IPS-18c (cell line): ENCODE data around the gene CDC25B.
"Not testable (repeated sequence)": the region's sequence is repeated elsewhere in the genome, so short reads cannot be mapped to it uniquely, and the experiment has no call there.

Experiments
- H3K4me3 ChIP-seq: 2 replicates; pipeline ENCODE4 v1.7.0; 2013; ENCODE audit warnings: low read depth, mild to moderate bottlenecking, low read length, moderate library complexity; ENCODE audit not compliant: insufficient read depth
- H3K9me3 ChIP-seq: one replicate; pipeline ENCODE4 v1.6.1; 2013; ENCODE audit warnings: mild to moderate bottlenecking, low read length, moderate library complexity; ENCODE audit not compliant: control insufficient read depth, insufficient read depth

The CDC25B gene

GRCh38 chr20:3813848-3814581 is 17.9 kb downstream of the CDC25B start:
- Histone ChIP-seq H3K9me3 (no peaks in the 10 kb centered on the region), H3K4me3 (no peak overlapping the region)

GRCh38 chr20:3814928-3815495 is 18.9 kb downstream of the CDC25B start:
- H3K9me3 ChIP-seq = no peaks in the 10 kb centered on the region
- H3K4me3 ChIP-seq = no peak overlapping the region

- no peaks in the 10 kb centered on the region for H3K9me3 ChIP-seq
- H3K4me3 ChIP-seq = peak overlapping the region; percentile 20; the same call in 1 of the 2 replicates
Measured at GRCh38 chr20:3815703-3816315, 19.7 kb downstream of the CDC25B start.

- Histone ChIP-seq H3K4me3 (no peak overlapping the region), H3K9me3 (no peaks in the 10 kb centered on the region)
Measured at GRCh38 chr20:3818155-3819151, 22.3 kb downstream of the CDC25B start.

- Histone ChIP-seq H3K4me3 (peak overlapping the region; percentile 91; the same call in 1 of the 2 replicates), H3K9me3 (no peaks in the 10 kb centered on the region)
Measured at GRCh38 chr20:3819411-3820047, 23.4 kb downstream of the CDC25B start.

- no peaks in the 10 kb centered on the region for H3K9me3 ChIP-seq
- H3K4me3 ChIP-seq = peak within 1 kb of the TSS; percentile 91
Measured at GRCh38 chr20:3820048-3820900, 24.2 kb downstream of the CDC25B start, which contains the start of gene AP5S1. TSS of gene AP5S1 (plus strand) at chr20:3820547. CDS start at chr20:3822118, 1,571 bp downstream.

- H3K4me3 ChIP-seq = peak overlapping the region; percentile 91
- no peaks in the 10 kb centered on the region for H3K9me3 ChIP-seq
Measured at GRCh38 chr20:3820901-3821727, 25.0 kb downstream of the CDC25B start.

- Histone ChIP-seq H3K4me3 (no peak overlapping the region), H3K9me3 (no peaks in the 10 kb centered on the region)
Measured at GRCh38 chr20:3821996-3822395, 25.9 kb downstream of the CDC25B start.

GRCh38 chr20:3823881-3824280 is 27.8 kb downstream of the CDC25B start:
- Histone ChIP-seq H3K9me3 (no peaks in the 10 kb centered on the region), H3K4me3 (no peak overlapping the region)

GRCh38 chr20:3825526-3825925 is 29.4 kb downstream of the CDC25B start:
- H3K9me3 ChIP-seq = no peaks in the 10 kb centered on the region

GRCh38 chr20:3826420-3826819 is 30.3 kb downstream of the CDC25B start:
- H3K4me3 ChIP-seq = no peak overlapping the region
- no peaks in the 10 kb centered on the region for H3K9me3 ChIP-seq

More at GRCh38 chr20:3825526-3825925, 29.4 kb downstream of the CDC25B start:
- no peak overlapping the region for H3K4me3 ChIP-seq

- Histone ChIP-seq H3K9me3 (no peaks in the 10 kb centered on the region), H3K4me3 (no peak overlapping the region)
Measured at GRCh38 chr20:3828798-3829197, 32.7 kb downstream of the CDC25B start.

- H3K9me3 ChIP-seq, H3K4me3 ChIP-seq: not testable (repeated sequence)
Measured at GRCh38 chr20:3829891-3830290, 33.8 kb downstream of the CDC25B start.

- no peak overlapping the region for H3K4me3 ChIP-seq
- H3K9me3 ChIP-seq = no peaks in the 10 kb centered on the region
Measured at GRCh38 chr20:3836132-3836531, 40.0 kb downstream of the CDC25B start.

GRCh38 chr20:3839328-3839727 is 43.2 kb downstream of the CDC25B start:
- no peak overlapping the region for H3K4me3 ChIP-seq
- no peaks in the 10 kb centered on the region for H3K9me3 ChIP-seq
